ENCODE data around the gene SIGLEC7.

SIGLEC7 gene

GRCh38 chr19:51097796-51098195 lies 44.3 kb upstream of the SIGLEC7 start:
- no peak overlapping the region for H3K4me3 ChIP-seq (ENCODE audit: low read depth, low read length)
- no peak for TF ChIP-seq CTCF (IDR thresholded peaks at IDR 0.05; ENCODE audit: low read depth, low read length)

DNA sequence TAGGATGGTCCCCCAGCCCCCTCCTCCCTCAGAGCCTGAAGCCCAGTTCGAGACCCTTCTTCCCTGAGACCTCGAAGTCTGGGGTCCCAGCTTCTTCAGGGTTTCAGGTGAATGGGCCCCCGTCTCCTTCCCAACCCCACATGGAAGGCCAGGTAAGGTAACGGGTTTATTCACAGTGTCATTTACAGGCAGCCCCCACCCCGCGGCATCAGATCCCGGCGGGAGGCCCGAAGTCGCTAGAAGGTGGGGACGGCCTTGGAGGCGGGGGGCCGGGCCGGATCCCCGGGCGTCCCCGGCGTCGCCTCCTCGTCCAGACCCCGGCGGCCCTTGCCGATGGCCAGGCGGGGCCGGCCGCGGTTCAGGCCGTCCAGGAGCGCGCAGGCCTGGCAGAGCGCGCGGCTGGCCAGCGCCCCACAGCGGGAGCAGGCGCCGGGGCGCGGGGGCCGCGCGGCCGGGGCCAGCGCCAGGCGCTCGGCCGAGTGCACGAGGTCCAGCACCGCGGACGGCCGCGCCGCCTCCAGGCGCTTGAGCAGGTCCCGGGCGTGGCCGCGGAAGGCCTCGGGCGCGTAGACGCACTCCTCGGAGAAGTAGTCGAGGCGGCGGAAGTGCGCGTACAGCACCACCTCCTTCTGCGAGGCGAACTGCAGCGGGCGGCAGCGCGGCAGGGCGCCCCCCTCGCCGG lies 43.6 kb upstream of the SIGLEC7 start:
- TF ChIP-seq CTCF (IDR thresholded peaks at IDR 0.05; ENCODE audit: low read depth, low read length), result no peak
- no peak overlapping the region for H3K4me3 ChIP-seq (ENCODE audit: low read depth, low read length)

GRCh38 chr19:51099047-51099382 lies 43.1 kb upstream of the SIGLEC7 start:
- H3K4me3 ChIP-seq (ENCODE audit: low read depth, low read length), result no peak overlapping the region
- no peak for TF ChIP-seq CTCF (IDR thresholded peaks at IDR 0.05; ENCODE audit: low read depth, low read length)

DNA sequence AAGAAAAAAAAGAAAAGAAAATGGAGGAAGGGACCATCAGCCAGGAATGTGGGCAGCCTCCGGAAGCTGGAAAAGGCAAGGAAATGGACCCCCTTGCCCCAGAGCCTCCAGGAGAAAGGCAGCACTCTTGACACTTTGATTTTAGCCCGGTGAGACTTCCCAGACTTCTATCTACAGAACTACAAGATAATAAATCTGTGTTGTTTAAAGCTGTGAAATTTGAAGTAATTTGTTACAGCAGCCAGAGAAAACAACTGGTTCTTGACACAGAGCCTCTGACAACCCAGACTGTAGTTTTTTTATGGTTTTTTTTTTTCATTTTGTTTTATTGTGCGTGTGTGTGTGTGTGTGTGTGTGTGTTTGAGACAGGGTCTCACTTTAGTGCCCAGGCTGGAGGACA lies 41.5 kb upstream of the SIGLEC7 start:
- no peak for TF ChIP-seq CTCF (IDR thresholded peaks at IDR 0.05; ENCODE audit: low read depth, low read length)
- H3K4me3 ChIP-seq (ENCODE audit: low read depth, low read length), result no peak overlapping the region

DNA sequence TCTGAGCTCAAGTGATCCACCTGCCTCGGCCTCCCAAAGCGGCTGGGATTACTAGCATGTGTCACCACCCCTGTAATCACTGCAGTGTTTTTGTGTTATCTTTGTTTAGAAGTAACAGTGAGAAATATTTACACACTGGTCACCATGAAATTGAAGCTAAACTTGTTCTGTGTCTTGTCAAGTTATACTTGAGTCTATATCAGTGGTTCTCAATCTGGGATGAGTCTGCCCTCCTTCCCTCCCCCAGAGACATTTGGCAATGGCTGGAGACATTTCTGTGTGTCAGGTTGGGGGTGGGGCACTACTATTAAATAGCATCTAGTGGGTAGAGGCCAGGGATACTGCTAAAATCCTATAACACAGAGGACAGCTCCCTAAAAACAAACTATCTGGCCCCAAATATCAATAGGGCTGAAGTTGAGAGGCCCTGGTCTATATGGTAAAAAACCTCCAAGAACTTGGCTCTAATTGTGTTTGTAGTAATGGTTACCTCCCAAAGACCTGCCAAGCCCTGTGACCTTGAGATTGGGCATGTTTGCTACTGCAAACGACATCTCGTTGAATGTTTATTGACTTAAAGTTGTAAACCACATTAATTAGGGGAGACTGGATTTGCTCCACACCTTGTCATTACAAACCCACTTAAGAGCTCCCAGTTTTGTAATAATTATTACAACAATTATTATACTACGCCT lies 40.8 kb upstream of the SIGLEC7 start:
- TF ChIP-seq CTCF (IDR thresholded peaks at IDR 0.05; ENCODE audit: low read depth, low read length), result no peak

DNA sequence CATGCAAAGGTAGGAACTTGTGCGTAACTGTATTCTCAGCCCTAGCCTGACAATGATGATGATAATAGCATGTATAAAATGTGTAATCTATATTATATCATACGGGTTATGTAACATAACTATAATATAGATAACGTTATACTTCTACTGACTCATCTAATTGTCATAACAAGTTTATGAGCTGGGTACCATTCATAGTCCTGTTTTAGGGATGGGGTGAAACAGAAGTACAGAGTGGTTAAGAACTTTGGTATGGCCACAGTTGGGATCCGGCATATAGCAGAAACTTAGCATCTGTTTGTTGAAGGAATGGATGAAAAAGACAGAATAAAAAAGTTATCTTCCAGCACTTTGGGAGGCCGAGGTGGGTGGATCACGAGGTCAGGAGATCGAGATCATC lies 39.1 kb upstream of the SIGLEC7 start:
- TF ChIP-seq CTCF (IDR thresholded peaks at IDR 0.05; ENCODE audit: low read depth, low read length), result no peak
- H3K4me3 ChIP-seq (ENCODE audit: low read depth, low read length), result no peak overlapping the region

More for the DNA sequence above, 40.8 kb upstream of the SIGLEC7 start:
- H3K4me3 ChIP-seq (ENCODE audit: low read depth, low read length), result no peak overlapping the region

- H3K4me3 ChIP-seq (ENCODE audit: low read depth, low read length), result no peak overlapping the region
- TF ChIP-seq CTCF (IDR thresholded peaks at IDR 0.05; ENCODE audit: low read depth, low read length), result no peak
Observed at GRCh38 chr19:51103926-51104341, 38.2 kb upstream of the SIGLEC7 start.
